NT2/D1 (cell line): ENCODE results near the gene RSKR.

ENCODE experiments used
- DNase-seq: peaks from one replicate; pipeline ENCODE4 v3.0.0-alpha.2; 2011; ENCODE audit warnings: low read depth, low spot score
- H3K27me3 ChIP-seq: 2 replicates; pipeline ENCODE4 v1.6.0; 2011; ENCODE audit warnings: mild to moderate bottlenecking; ENCODE audit not compliant: insufficient read length, insufficient read depth
- H3K36me3 ChIP-seq: 2 replicates; pipeline ENCODE4 v1.6.1; 2011; ENCODE audit warnings: mild to moderate bottlenecking, low read length, mixed read lengths; ENCODE audit not compliant: insufficient read depth, insufficient read length
- H3K4me1 ChIP-seq: 2 replicates; pipeline ENCODE4 v1.5.1; 2011; ENCODE audit not compliant: insufficient read depth, insufficient read length
- H3K4me3 ChIP-seq: 2 replicates; pipeline ENCODE4 v1.5.1; 2011; ENCODE audit warnings: low read depth; ENCODE audit not compliant: insufficient read length
- H3K9ac ChIP-seq: 2 replicates; pipeline ENCODE4 v1.6.0; 2011; ENCODE audit warnings: low read depth; ENCODE audit not compliant: insufficient read length
- H3K9me3 ChIP-seq: 2 replicates; pipeline ENCODE4 v1.5.1; 2011; ENCODE audit warnings: mild to moderate bottlenecking, low read length; ENCODE audit not compliant: insufficient read depth
- SUZ12 ChIP-seq: IDR thresholded peaks from 2 replicates; pipeline ENCODE4 v1.6.1; 2011; ENCODE audit not compliant: insufficient read length, insufficient read depth; ENCODE audit errors: extremely low read depth
- YY1 ChIP-seq: IDR thresholded peaks from 2 replicates; pipeline ENCODE4 v1.6.1; 2011; ENCODE audit not compliant: insufficient read length, insufficient read depth
- ZNF274 ChIP-seq: IDR thresholded peaks from 2 replicates; pipeline ENCODE4 v1.6.1; 2011; ENCODE audit warnings: mild to moderate bottlenecking, low read depth, low read length

The RSKR gene

DNA sequence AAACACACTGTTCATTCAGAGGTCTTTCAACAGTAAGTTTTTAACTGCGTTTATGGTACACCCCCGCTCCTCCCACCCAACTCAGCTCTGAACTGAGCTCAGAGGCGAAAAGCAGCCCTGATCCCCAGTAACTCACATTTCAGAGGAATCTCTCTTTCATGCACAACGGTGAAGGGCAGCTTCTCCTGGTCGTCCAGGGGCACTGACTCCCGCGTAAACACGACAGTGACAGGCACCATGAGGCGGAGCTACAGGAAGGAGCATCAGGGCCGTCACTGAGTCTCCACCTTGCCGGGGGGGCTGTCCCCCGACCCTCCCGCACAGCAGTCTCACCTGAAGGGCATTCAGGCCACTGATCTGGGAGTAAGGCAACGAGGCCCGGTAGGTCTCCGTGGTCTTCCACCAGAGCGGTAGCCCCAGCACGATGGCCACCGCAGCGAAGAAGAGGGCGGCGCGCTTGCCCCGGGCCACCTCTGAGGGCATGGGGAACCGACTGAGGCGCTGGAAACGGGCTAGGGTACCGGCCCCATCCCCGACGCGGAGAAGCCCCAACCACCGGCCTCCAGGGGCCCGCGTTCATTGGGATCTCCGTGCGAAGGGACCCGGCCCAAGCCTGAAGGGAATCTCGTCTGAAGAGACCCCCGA lies 43.1 kb downstream of the RSKR start:
- Histone ChIP-seq H3K36me3 (peaks cover 27% of the 10 kb centered on the region), H3K4me3 (peak overlapping the region; percentile 88), H3K4me1 (peaks cover 7% of the 10 kb centered on the region), H3K9me3 (no peaks in the 10 kb centered on the region), H3K27me3 (peaks cover 7% of the 10 kb centered on the region), H3K9ac (peak overlapping the region; percentile 90)
- DNase-seq: no peak
- TF ChIP-seq YY1 (no peak), ZNF274 (no peak), SUZ12 (no peak)

- H3K36me3 ChIP-seq: peaks cover 18% of the 10 kb centered on the region
- no peaks in the 10 kb centered on the region for H3K4me1 ChIP-seq
- H3K4me3 ChIP-seq: no peak overlapping the region
- H3K9me3 ChIP-seq: no peaks in the 10 kb centered on the region
- DNase-seq: no peak
- H3K9ac ChIP-seq: no peak overlapping the region
- H3K27me3 ChIP-seq: peaks cover 7% of the 10 kb centered on the region
- TF ChIP-seq YY1 (no peak), SUZ12 (no peak), ZNF274 (no peak)
Observed at GRCh38 chr17:28569446-28569845, 44.5 kb downstream of the RSKR start.

- H3K4me3 ChIP-seq: no peak overlapping the region
- peaks cover 5% of the 10 kb centered on the region for H3K27me3 ChIP-seq
- TF ChIP-seq ZNF274: no peak
- no peak for TF ChIP-seq YY1
- no peak for TF ChIP-seq SUZ12
- no peaks in the 10 kb centered on the region for H3K4me1 ChIP-seq
- H3K36me3 ChIP-seq: peaks cover 8% of the 10 kb centered on the region
- no peak for DNase-seq
- no peaks in the 10 kb centered on the region for H3K9me3 ChIP-seq
- H3K9ac ChIP-seq: no peak overlapping the region
Observed at GRCh38 chr17:28567604-28568003, 46.4 kb downstream of the RSKR start.

- Histone ChIP-seq H3K4me3 (no peak overlapping the region), H3K4me1 (no peaks in the 10 kb centered on the region), H3K36me3 (peaks cover 16% of the 10 kb centered on the region), H3K9me3 (no peaks in the 10 kb centered on the region), H3K9ac (no peak overlapping the region), H3K27me3 (no peaks in the 10 kb centered on the region)
- no peak for DNase-seq
- no peak for TF ChIP-seq SUZ12
- TF ChIP-seq ZNF274: no peak
Observed at GRCh38 chr17:28563475-28563874, 50.5 kb downstream of the RSKR start.
